Lung (tissue), 12 donors: Measurements from ENCODE around the gene AGPAT2. TPM values are rescaled to one million over a fixed set of nuclear protein-coding genes. Genes with fewer than 3 reads are reported as not detected.

Experiments used
- ATAC-seq: fragments of 200-7000 bp; cut with Tn5 transposase; one replicate; pipeline ENCODE4 v1.9.1; 2020; ENCODE audit warnings: moderate number of reproducible peaks; ENCODE audit not compliant: insufficient read depth, low FRiP score
- DNase-seq, 3 donors: peaks; one replicate each; pipeline ENCODE4 v3.0.0-alpha.2; 2013 to 2017
- H3K27ac ChIP-seq, 2 donors: one replicate each; pipeline ENCODE4 v1.5.1; 2013; ENCODE audit warnings: mild to moderate bottlenecking in 2 of 2, moderate library complexity in 2 of 2, control low read depth in 1 of 2, inconsistent platforms in 1 of 2, low read depth in 1 of 2, low read length in 1 of 2
- H3K27me3 ChIP-seq, 3 donors: one replicate each; pipeline ENCODE4 v1.5.1; 2013; ENCODE audit warnings: low read length in 2 of 3; ENCODE audit not compliant: control insufficient read depth in 3 of 3, insufficient read depth in 3 of 3
- H3K36me3 ChIP-seq, 4 donors: one replicate each; pipeline ENCODE4 v1.5.1; 2013; ENCODE audit warnings: low read length in 4 of 4, mild to moderate bottlenecking in 1 of 4, moderate library complexity in 1 of 4; ENCODE audit not compliant: control insufficient read depth in 4 of 4, insufficient read depth in 4 of 4
- H3K4me1 ChIP-seq, 5 donors: one replicate each; pipeline ENCODE4 v1.5.1; 2013; ENCODE audit warnings: low read length in 5 of 5, mild to moderate bottlenecking in 2 of 5, moderate library complexity in 1 of 5; ENCODE audit not compliant: control insufficient read depth in 5 of 5, insufficient read depth in 5 of 5
- H3K4me3 ChIP-seq: one replicate; pipeline ENCODE4 v1.5.1; 2013; ENCODE audit warnings: mild to moderate bottlenecking, control low read depth, moderate library complexity
- H3K9ac ChIP-seq, 2 donors: one replicate each; pipeline ENCODE4 v1.5.1; 2013; ENCODE audit warnings: low read length in 2 of 2, control low read depth in 1 of 2; ENCODE audit not compliant: insufficient read depth in 1 of 2
- H3K9me3 ChIP-seq, 4 donors: one replicate each; pipeline ENCODE4 v1.5.1; 2013; ENCODE audit warnings: low read length in 3 of 4, mild to moderate bottlenecking in 1 of 4, moderate library complexity in 1 of 4; ENCODE audit not compliant: control insufficient read depth in 4 of 4, insufficient read depth in 3 of 4
- WGBS, 2 donors: extraction: QIAGEN DNeasy Blood & Tissue Kit; methylation state at CpG; one replicate each; pipeline ENCODE4 v1.1.7; 2013; 5-methylcytosine and 5-hydroxymethylcytosine counted together
- polyA plus RNA-seq, 2 donors: library from polyadenylated mRNA; stranded (reverse); fragments of 200-250 nt; gene quantifications; one replicate each; pipeline ENCODE4 v1.2.1, GENCODE V29; 2013
- total RNA-seq, 2 donors: library from RNA; depleted of rRNA in 1 of 2; stranded (reverse); fragments of >200 nt in 1 of 2; gene quantifications; one replicate each; pipeline ENCODE4 v1.2.1, GENCODE V29; 2014 to 2021
- TF ChIP-seq, protein P1 (sequence below): IDR thresholded peaks from 2 replicates; pipeline ENCODE4 v1.5.1; 2012; ENCODE audit warnings: mild to moderate bottlenecking; ENCODE audit errors: control extremely low read depth, extremely low read depth
- donor health status: control.
- donor health status: control.
- donor health status: Bipolar disorder and iron deficiency.
- donor health status: healthy.
- donor health status: DM: yes; HTN: yes; CAD: no.

The AGPAT2 gene
- total and polyA plus RNA-seq, 4 donors: 81.7 to 277 (median 177) TPM

DNA sequence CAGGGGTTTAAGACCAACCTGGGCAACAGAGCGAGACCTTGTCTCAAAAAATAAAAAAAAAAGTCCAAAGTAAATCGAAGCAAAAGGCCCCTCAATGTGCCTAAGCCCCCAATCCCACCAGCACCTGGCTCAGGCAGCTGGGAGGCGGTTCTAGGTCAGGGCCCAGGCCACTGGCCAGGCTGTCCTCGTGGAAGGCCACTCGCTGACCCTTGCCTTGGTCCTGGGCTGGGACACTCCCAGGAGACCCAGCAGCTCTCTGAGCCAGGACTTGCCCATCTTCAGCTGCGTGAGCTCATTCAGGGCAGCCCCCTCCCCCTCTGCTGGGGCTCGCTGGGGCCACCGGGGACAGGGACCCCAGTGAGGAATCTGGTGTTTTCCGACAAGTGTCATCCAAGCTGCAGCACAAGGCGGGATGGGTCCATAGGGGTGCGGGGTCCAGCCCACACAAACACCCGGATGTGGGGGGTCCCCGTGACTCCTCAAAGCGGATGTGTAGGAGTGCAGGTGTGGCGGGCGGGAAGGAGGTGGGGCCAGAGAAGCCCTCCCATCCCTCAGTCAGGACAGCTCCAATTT lies 4.0 kb downstream of the AGPAT2 start:
- Histone ChIP-seq H3K27me3 (no peaks in the 10 kb centered on the region), H3K36me3 (peaks cover 0 to 2% (median 0%) of the 10 kb centered on the region in 4 donors), H3K4me3 (no peak overlapping the region), H3K27ac (no peak overlapping the region), H3K9me3 (no peaks in the 10 kb centered on the region), H3K4me1 (peaks cover 2 to 30% (median 19%) of the 10 kb centered on the region in 5 donors), H3K9ac (no peak overlapping the region)
- 92 to 93% methylated on average over 16 of the region's 16 CpGs for WGBS, 2 donors
- TF ChIP-seq, protein P1, sequence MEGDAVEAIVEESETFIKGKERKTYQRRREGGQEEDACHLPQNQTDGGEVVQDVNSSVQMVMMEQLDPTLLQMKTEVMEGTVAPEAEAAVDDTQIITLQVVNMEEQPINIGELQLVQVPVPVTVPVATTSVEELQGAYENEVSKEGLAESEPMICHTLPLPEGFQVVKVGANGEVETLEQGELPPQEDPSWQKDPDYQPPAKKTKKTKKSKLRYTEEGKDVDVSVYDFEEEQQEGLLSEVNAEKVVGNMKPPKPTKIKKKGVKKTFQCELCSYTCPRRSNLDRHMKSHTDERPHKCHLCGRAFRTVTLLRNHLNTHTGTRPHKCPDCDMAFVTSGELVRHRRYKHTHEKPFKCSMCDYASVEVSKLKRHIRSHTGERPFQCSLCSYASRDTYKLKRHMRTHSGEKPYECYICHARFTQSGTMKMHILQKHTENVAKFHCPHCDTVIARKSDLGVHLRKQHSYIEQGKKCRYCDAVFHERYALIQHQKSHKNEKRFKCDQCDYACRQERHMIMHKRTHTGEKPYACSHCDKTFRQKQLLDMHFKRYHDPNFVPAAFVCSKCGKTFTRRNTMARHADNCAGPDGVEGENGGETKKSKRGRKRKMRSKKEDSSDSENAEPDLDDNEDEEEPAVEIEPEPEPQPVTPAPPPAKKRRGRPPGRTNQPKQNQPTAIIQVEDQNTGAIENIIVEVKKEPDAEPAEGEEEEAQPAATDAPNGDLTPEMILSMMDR: no peak
- DNase-seq (no peak), ATAC-seq (no peak)

GRCh38 chr9:136682710-136683109 lies 4.5 kb downstream of the AGPAT2 start:
- H3K36me3 ChIP-seq: peaks cover 0 to 2% (median 0%) of the 10 kb centered on the region in 4 donors
- H3K9me3 ChIP-seq: no peaks in the 10 kb centered on the region
- H3K4me1 ChIP-seq: peaks cover 0 to 24% (median 14%) of the 10 kb centered on the region in 5 donors
- H3K9ac ChIP-seq: no peak overlapping the region
- H3K27ac ChIP-seq: no peak overlapping the region
- DNase-seq (no peak), ATAC-seq (no peak)
- H3K4me3 ChIP-seq: no peak overlapping the region
- 86 to 94% methylated on average over 10 of the region's 10 CpGs for WGBS, 2 donors
- TF ChIP-seq, protein P1: no peak
- no peaks in the 10 kb centered on the region for H3K27me3 ChIP-seq

DNA sequence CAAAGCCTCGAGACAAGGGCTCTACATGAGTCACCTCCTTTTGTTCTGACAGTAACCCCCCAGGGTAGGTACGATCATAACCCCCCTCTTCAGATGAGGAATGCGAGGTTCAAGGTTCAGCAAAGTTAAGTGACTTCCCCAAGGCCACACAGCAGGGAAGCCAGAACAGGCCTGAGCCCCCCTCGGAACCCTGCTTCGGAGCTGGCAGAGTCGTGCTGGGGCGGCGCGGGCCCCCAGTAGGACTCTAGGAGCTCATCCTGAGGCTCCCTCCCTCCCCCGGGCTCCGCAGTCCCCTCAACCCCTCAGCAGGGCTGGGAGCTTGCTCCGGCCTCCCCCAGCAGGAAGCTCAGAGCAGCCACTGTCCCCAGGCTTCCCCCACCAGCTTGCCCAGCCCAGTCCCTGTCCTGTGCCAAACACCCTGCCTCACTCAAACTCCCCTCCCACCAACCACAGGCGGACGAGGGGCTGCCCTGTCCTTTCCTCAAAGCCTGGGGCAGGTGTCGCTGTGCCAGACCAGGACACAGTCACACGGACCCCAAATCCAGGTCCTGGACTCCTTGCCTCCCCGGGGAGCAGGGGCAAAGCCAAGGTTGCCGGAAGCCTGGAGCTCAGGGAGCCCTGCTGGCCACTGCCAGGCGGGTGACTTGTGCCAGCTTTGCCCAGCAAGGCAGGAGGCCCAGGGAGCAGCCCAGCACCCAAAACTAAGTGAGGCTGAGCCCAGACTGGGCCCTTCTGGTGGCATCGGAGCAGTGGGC lies 5.1 kb downstream of the AGPAT2 start:
- WGBS, 2 donors: 83 to 88% methylated on average over 20 of the region's 20 CpGs
- no peak for ATAC-seq
- Histone ChIP-seq H3K4me1 (peaks cover 0 to 24% (median 12%) of the 10 kb centered on the region in 5 donors), H3K27ac (no peak overlapping the region), H3K9me3 (no peaks in the 10 kb centered on the region), H3K36me3 (peaks cover 0 to 4% (median 0%) of the 10 kb centered on the region in 4 donors), H3K9ac (no peak overlapping the region), H3K4me3 (no peak overlapping the region), H3K27me3 (no peaks in the 10 kb centered on the region)
- TF ChIP-seq, protein P1: no peak
- DNase-seq: no peak
